NCI-H345 (cell line): ENCODE data around the gene SLC35E1.
A peak's percentile ranks its signal among the peaks of the same experiment; 100 is the strongest.

Source experiments
- DNase-seq: peaks from one replicate; lab custom pipeline; 2025; lab: John Stamatoyannopoulos, UW

SLC35E1 gene

DNA sequence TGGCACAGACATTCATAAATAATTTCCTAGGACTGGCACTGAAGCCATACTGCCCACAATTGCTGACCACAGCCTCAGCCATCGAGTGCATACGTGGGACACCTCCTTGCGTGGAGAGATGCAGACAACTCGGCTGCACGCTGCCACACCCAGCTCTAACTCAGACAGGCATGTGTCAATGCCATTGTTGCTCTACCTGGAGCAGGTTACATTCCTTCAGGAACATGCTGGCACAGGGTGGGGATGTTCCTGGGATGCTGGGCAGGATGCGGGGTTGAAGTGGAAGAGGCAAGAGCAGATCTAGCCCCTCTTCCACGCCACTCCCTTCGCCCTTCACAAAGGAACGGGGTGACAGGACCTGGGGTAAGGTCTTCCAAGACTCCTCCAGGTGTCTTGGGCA is 24.2 kb upstream of the SLC35E1 start:
- DNase-seq: no peak

DNA sequence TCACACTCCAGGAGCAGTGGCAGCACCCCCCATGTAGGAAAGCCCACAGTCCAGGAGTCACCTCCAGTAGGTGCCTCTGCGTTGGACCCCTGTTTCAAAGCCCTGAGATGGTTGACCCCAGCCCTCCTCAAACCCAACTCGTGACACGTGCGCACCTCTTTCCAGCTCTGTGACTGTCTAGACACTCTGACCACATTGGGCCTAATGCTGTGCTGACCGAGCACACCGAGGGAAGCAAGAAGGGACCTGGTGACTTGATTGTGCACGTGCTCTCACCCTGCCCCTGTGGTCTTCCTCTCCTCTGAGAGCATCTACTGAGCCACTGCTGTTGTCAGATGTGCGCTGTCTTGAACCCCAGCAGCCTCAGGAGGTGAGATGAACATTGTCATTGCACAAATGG is 22.9 kb upstream of the SLC35E1 start:
- DNase-seq: no peak

DNA sequence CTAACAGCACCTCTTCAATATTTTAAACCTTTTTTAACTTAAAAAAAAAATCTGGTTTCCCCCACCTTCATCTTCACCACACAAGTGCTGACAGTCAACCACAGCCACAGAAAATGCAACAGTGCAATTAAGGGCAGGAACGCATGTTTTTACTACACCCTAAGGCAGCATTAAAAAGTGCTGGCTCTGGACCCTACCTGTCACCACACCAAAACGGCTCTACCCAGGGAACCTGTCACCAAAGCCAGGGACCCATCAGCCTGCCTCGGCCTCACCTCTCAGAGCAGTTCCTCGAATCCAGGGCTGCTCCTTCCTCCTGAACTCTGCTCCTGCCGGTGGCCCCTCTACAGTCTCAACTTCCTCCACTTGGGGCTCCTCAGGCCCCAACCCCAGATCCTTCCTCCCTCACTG is 22.5 kb upstream of the SLC35E1 start:
- no peak for DNase-seq

DNA sequence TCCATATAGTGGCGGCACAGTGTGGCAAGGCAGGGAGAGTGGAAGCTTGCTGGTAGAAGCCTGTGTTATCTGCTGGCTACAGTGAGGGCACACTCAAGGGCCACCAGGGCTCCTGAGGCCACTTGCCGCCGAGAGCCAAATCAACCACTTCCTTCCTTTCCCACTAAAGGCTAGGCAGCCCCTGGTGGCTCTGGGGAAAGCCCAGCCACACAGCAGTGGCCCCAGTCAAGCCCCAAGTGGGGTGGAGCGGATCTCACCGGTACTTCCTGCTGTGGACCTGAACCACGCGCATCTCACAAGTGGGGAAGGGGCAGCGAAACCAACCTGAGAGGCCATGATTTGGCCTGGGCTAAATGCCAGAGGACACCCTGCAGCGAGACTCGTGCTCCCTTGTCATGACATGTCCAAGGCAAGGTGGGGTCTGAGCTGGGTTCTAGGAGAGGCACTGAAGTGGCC is 21.9 kb upstream of the SLC35E1 start:
- DNase-seq: no peak

DNA sequence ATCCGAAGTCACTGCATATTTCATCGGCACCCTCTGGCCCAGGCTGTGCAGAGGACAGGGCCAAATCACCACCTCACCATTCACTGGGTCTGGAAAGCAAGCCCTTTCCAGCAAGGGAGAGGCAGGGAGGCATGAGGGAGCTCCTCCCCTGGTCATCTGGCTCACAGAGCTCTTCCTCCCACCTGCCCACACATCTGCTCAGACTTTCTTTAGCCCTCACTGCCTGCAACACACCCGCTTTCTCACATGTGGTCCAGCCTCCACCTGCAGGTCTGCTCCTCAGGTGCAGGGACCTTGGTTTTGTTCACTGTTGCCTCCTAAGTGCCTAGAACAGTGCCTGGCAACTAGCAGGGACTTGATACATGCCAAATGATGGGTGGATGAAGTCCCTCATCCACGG is 21.0 kb upstream of the SLC35E1 start:
- no peak for DNase-seq

DNA sequence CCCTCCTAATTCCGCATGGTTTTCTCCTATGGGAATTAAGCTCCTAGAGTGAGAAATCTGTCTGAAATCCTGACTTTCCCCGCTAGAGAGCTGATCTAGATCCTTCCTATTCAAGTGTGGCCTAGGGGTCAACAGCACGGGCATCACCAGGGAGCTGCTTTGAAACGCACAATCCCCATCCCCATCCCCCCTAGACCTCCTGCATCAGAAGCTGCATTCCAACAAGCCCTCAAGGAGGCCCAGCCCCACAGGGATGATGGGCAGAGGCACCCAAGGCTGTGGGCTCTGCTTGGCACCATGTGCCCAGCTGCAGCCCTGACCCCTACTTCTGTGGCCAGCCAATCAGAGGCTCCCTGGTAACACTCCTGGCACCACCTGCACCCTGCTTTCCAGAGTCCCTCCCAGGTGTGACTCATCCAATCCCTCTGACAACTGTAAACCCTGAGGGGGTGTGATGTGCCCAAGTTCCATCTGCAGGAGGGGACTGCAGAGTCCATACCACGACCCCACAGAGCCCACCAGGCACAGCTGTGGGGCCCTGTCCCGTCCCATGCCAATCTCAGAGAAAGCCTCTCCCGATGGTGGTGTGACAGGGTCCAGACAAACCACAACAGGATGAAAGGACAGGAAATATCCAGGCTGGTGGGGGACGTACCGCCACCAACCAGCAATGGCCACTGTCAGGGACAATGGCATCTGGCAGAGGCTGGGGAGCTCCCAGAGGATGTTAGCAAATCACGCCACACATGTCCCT is 19.8 kb upstream of the SLC35E1 start:
- DNase-seq: no peak

DNA sequence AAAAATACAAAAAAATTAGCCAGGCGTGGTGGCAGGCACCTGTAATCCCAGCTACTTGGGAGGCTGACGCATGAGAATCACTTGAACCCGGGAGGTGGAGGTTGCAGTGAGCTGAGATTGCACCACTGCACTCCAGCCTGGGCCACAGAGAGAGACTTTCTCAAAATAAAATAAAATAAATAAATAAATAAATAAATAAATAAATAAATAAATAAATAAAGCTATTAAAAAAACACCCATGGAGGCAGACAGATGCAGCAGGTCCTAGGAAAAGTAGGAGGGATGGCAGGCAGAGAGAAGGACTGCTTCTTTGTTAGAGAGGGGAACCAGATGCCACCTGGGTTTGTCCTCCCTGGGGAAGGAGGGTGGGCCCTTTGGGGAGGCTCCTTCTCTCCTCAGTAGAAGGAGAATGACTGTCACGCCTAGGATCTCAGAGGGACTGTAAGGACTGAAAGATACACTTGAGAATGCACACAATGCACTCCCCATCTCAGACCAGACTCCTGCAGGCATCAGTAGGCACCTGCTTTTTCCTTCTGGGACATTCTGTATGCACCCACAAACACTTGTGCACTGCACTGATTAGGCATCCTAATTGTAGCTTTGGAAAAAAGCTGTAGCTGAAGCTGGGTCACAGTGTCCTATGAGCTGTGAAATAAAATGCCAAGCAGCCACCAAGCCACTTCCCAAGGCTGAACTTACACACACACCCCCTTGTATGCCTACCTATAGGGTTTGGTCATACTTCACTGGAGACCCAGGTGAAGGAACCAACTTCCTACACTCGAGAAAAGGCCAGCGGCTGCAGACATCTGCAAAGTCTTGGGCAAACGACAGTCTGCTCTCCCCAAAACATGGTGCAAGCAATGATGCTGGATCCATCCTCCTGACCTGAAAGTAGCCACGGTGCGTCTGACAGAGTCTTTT is 18.9 kb upstream of the SLC35E1 start:
- no peak for DNase-seq

DNA sequence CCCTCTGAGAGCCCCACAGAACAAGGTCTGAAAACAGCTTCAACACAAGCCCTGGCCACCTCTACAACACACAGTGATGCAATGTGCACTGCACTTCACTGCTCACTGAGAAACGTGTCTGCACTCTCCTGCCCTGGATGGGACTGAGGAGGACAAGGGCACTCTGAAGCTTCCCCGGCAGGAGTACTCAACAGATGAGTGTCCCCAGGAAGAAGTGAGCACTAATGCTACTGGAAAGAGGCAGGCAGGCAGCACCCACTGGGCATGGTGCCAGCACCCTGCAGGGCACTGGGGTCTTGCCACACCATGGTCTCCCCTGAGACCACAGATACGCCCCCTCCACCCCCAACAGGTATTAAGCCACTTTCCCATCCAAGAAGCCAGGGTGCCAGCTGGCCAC is 17.7 kb upstream of the SLC35E1 start:
- peak; percentile 72 for DNase-seq

DNA sequence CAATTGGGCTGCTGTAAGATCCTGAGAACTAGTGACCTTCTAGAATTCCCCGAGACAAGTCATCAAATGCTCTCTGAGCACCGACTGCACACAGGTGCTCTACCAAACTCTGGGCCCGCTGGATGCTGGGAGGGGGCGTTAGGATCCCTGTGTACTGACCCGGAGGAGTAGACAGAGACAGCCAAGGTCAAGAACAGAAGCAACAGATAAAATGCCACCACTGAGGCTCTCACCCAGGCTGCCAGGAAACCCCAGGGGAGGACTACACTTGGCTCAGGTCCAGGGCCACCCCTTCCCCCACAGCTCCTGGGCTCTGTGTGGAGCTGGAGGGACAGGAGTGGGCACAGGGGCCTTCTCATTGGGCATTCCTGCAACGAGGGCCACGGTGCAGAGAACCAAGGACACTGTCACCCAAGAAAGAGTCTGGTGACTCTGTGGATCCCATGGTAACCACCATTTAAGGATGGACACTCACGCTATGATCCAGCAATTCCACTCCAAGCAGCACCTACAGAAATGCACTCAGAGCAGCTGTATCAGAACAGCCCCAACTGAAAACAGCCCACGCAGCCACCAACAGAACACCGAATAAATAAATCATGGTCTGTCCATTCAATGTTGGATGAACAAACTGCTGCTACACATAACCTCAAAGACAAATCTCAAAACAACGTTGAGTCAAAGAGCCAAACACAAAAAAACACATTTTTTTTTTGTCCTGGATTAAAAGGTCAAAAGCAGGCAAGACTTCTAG is 16.8 kb upstream of the SLC35E1 start:
- peak; percentile 15 for DNase-seq

DNA sequence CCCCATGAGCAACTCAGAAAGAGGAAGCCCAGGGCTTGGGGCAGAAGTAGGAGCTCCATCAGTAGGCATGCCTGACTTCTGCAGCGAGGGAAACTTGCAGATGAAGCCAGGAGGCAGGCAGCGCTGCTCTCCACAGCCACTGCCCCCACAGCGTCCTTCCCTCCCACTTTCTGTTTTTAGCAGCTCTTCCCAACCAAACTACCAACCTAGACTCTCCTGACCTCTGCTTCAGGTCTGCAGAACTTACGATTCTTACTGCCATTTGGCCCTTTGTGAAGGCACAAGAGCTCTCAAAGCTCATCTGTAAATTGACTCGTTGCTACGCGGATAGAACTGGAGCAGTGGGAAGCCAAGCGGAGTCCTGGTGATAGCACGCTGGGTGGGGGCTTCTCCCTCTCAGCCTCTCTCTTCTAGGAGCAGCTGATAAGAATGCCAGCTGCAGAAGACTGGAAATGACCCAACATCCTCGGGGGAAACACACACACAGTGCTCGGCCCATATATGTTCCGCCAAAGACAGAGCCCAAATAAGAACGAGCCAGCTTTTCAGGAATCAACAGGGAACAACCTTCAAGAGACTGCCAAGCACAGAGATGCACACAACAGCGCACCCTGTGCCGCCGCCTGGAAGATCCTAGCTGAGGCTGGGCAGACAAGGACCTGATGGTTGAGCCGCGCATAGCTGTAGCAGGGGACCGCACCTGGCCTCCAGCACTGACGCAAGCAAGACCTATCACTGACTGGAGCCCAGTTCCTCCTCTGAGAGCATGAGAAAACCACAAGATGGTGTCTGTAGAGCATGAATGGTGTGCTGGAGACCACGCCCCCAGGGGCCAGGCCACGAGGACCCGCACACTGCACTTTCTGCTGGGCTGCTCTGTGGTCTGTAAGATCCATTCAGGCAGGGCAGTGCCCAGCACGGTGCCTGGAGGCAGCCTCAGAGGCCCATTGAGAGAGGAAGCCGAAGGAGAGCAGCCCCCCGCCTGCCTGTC is 15.9 kb upstream of the SLC35E1 start:
- DNase-seq: peak; percentile 33

DNA sequence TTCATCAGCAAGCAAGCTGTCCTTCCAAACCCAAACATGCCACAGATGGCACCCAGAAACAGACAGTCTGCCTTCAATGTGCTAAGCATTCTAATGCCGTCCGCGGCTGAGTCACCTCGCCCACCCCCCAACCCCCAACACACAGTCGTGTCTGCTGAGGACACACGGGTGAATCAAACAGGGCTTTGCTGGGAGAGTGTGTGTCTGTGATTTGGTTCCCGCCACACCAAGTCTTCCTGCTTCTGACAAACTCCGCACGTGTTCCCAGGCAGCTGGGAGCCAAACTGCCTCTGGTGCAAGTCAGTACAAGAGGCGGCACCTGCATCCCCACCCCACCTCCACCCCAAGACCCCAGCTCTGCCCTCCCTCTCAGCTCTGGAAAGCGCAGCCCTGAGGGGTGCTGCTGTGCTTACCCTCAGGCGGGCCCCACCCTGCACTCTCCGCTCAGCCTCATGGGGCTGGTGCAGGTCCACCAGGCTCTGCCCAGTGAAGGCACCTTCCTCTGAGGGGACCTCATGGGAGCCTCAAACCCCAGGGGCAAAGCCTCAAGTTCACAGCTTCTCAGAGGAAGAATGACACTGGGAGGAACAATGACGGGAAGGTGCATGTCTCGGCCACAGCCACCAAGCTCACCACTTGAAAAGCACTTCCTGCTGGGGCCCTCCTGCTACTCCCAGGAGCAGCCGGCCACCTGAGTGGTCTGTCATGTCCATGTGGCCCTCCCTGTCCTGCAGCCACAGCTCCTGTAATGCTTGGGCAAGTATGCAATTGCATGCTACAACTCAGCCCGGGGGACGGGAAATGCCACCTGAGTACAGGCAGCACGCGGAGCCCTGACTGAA is 15.0 kb upstream of the SLC35E1 start:
- DNase-seq: no peak

DNA sequence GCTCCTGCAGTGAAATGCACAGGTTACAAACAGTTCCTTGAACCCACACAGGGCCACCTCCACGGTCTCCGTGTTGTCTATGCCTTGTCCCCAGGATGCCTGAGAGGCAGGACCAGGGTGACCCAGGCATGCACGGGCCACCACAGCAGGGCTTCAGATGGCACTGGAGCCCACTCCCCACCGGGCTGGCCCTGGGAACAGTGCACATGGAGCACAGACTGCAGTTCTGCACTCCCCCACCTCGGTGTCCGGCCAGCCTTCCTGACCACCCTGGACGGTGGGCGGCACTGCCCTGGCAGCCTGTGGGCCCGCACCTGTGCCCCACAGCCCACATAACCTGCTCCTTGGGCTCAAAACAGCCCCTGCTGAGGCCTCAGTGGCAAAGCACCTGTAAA is 14.3 kb upstream of the SLC35E1 start:
- DNase-seq: no peak

DNA sequence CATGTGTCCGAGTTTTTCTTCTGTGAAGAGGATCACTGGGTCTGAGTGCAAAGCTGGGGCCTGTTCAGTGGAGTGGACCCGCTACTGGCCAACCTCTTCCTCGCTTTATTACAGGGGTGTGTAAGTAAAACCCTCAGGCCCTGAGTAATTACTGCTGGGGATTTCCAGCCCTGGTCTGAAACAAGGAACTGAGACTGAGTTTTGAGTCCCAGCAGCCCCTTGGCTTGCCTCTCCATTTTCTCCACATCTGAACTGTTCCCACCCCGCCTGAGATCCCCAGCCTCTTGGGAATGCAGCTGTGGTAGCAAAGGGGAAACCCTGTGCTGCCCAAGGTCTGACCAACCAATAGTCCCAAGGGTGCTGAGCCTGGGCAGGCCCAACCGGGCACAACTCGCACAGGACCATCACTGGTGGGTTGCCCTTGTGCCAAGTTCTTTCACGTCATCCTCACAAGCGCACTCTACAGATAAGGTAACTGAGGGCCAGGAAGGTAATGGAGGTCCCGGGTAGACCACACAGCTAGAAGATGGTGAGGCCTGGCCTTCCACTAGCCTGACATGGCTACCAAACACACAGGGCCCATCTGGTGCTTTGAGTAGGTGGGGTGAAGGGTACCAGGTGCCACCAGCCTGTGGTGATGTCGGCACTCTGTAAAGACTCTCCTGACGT is 13.7 kb upstream of the SLC35E1 start:
- no peak for DNase-seq

DNA sequence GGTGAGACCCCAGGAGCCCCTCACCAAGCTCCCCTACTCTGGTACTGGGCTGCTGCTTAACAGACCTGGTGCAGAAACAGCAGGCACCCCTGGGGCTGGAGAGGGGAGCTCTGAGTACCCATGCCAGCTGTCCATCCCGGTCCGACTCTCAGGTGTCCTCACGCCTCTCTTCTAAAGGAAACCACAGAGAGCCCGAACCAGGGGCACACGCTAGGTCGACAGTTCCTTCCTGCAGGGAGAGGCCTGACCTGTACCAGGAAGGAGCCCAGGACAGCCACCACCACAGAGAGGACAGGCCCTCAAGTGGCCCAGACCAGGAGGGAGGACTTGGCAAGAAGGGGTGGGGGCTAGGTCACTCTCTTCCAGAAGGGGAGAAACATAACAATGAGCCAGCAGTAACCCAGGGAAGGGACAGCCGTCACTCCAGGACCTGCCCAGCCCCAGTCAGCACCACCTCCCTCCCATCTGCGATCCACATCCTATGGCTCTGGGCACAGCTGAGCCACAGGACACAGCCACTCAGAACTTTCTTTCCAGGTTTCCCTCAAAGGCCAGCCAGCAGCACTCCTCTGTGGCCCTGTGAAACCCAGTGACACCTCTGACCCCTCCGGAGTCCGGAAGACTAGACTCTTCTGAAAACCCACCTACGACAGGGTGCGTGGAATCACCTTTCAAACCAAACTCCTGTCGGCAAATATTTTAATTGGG is 13.0 kb upstream of the SLC35E1 start:
- DNase-seq: no peak

DNA sequence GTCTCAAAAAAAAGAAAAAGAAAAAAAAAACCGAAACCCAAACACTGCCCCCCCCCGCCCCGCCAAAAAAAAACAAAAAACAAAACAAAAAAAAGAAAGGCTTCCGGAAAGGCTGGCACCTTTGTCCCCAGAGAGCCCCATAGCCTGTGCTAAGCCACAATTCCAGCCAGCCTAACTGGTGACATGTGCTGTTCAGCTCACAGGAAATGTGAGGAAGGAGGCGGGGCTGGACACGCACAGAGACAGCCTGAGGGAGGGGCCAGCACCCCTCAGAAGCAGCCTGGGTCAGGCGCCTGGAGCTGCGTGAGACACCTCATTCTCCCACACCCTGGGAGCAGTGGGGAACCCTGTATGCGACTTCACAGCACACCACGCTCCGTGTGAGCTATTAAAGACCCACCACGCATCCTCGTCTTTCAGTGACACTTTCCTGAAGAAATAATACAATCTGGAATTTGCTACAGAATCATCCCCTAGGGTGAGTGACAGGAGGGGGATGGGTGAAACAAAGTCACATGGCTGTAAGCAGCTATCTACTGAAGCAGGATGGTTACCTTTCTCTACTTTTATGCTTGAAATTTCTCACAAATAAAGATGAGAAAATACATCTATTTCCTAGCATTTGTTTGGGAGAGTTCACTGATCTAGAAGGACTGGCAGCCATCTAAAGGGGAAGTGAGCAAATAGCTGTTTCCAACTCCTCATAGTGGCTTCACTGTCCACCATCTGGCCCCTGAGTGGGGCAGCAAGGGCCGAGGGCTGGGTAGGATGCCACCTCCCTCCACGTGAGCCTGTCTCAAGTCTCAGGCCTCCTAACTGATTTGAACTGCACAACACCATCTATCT is 12.3 kb upstream of the SLC35E1 start:
- peak; percentile 44 for DNase-seq

DNA sequence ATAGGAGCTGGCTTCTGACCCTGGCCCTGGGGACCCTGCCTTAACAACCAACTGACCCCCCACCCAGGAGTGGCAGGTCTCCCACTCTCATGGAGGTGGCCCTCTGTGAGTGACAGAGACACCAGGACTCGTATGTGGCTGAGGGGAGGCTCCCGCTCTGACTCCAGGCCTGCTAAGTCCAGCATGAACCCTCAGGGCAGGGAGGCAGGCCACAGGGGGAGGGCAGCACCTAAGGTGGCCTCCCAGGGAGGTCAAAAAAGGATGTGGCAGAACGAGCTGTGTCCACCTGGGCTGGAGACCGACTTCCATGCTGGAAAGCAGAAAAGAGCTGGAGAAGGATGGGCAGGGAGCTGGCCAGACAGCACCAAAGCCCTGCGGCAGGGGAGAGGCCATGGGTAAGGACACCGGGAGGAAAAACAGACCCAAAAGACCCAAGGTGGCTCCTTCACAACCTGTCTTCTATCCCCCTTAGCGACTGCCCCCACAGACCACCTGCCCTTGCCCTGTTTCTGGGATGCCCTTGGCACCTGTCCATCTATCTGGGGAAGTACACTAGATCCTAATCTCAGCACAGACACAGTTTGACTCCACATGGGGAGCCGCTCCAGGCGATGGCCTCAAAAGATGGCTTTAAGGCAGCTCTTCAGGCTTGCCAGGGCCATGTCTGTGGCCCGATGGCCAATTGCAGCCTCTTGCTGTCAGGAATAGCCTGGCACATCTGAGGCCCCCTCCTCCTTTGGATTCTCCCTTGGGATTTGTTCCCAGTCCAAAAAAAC is 10.5 kb upstream of the SLC35E1 start:
- DNase-seq: no peak

DNA sequence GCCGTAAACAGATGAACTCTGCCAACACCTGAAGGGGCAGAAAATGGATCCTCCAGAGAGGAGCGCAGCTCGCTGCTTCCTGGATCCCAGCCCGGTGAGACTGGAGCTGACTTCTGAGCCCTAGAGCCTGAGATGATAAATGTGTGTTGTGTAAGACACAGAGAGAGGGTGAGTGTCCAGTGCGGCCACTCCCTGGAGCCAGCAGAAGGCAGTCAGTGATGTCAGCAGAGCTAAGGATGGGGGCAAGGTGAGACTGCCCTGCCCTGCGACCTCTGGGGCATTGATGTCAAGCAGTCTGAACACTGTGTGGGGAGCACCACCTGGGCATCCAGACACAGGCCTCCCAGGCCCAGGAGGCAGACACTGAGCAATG is 9.7 kb upstream of the SLC35E1 start:
- no peak for DNase-seq
